HCT116 (cell line): ENCODE measurements around the gene NCKAP5. TPM values are rescaled to one million over a fixed set of nuclear protein-coding genes. Genes with fewer than 3 reads are reported as not detected.

Experiments
- ATAC-seq: fragments of 200-7000 bp; cut with Tn5 transposase; 2 replicates; pipeline ENCODE4 v1.9.1; 2020; ENCODE audit warnings: mild to moderate bottlenecking, moderate library complexity
- BruUV-seq: library from RNA; stranded (reverse); fragments of 400-500 nt; replicated peaks from 2 replicates; lab custom pipeline; 2021; lab: Mats Ljungman, UMichigan
- CTCF ChIA-PET: fragments of 300-600 bp; sonication (Branson Sonifier 250); formaldehyde crosslinking; loops from one replicate; lab custom pipeline; 2021; ENCODE audit warnings: antibody characterized with exemption; lab: Charles Lee
- POLR2A ChIA-PET: fragments of 300-600, 350-600 bp; sonication (Branson Sonifier 250); formaldehyde crosslinking; loops from one replicate; lab custom pipeline; 2021; ENCODE audit warnings: antibody characterized with exemption; lab: Charles Lee
- RAD21 ChIA-PET, 2 experiments: fragments of 300-600 bp; sonication (Branson Sonifier 250); formaldehyde crosslinking; loops; one replicate each; lab custom pipeline; 2023; ENCODE audit warnings: low total read pairs in 2 of 2; ENCODE audit not compliant: uncharacterized antibody in 2 of 2, unreplicated experiment in 2 of 2, low non-redundant PET in 1 of 2; lab: Charles Lee
- DNase-seq: peaks from one replicate; pipeline ENCODE4 v3.0.0-alpha.2; 2010; ENCODE audit warnings: low read depth, low spot score
- H2AFZ ChIP-seq: fragments of 200-600 bp; shearing (Covaris generic), sonication (generic); 2 replicates; pipeline ENCODE4 v1.6.1; 2017; ENCODE audit warnings: low read depth, mixed run types, mixed read lengths, antibody characterized with exemption, low read length; ENCODE audit not compliant: poor library complexity, severe bottlenecking
- H3K27ac ChIP-seq: 2 replicates; pipeline ENCODE4 v1.5.1; 2012; ENCODE audit warnings: low read depth, low read length
- H3K27me3 ChIP-seq: fragments of 200-600 bp; sonication (generic); 2 replicates; pipeline ENCODE4 v1.6.1; 2016; ENCODE audit warnings: mixed run types, low read length, mixed read lengths; ENCODE audit not compliant: insufficient read depth
- H3K36me3 ChIP-seq, 2 experiments: fragments of 200-500 bp in 1 of 2; fragments of 200-600 bp in 1 of 2; sonication (Bioruptor generic) in 1 of 2; sonication (generic) in 1 of 2; 2 replicates each; pipeline versions ENCODE4 v1.5.1 to v1.6.1; 2014 to 2016; ENCODE audit warnings: low read length in 2 of 2, inconsistent platforms in 1 of 2, mixed read lengths in 1 of 2, mixed run types in 1 of 2; ENCODE audit not compliant: insufficient read depth in 2 of 2, control insufficient read depth in 1 of 2
- H3K4me1 ChIP-seq, 2 experiments: fragments of 200-600 bp in 1 of 2; sonication (generic) in 1 of 2; 2 replicates each; pipeline versions ENCODE4 v1.5.1 to v1.6.1; 2012 to 2017; ENCODE audit warnings: low read length in 2 of 2, inconsistent platforms in 1 of 2, mild to moderate bottlenecking in 1 of 2, mixed read lengths in 1 of 2, mixed run types in 1 of 2, moderate library complexity in 1 of 2; ENCODE audit not compliant: insufficient read depth in 2 of 2, control insufficient read depth in 1 of 2
- H3K4me2 ChIP-seq: fragments of 200-600 bp; sonication (generic); 2 replicates; pipeline ENCODE4 v1.6.1; 2017; ENCODE audit warnings: mixed run types, low read length, mixed read lengths
- H3K4me3 ChIP-seq, 2 experiments: fragments of 200-600 bp in 1 of 2; sonication (generic) in 1 of 2; replicated peaks in 1 of 2; 2 replicates each; pipeline ENCODE4 v1.5.1; 2011 to 2016; ENCODE audit warnings: low read length in 2 of 2, control low read depth in 1 of 2, low read depth in 1 of 2, mild to moderate bottlenecking in 1 of 2, mixed read lengths in 1 of 2, mixed run types in 1 of 2
- H3K79me2 ChIP-seq: fragments of 200-600 bp; sonication (generic); 2 replicates; pipeline ENCODE4 v1.6.1; 2017; ENCODE audit warnings: mild to moderate bottlenecking, mixed run types, low read length, moderate library complexity, mixed read lengths; ENCODE audit not compliant: insufficient read depth
- H3K9ac ChIP-seq: fragments of 200-600 bp; sonication (generic); 2 replicates; pipeline ENCODE4 v1.6.1; 2016; ENCODE audit warnings: low read length, mixed read lengths
- H3K9me2 ChIP-seq: fragments of 200-600 bp; sonication (generic), shearing (Covaris generic); 2 replicates; pipeline ENCODE4 v1.6.1; 2017; ENCODE audit warnings: mixed run types, mild to moderate bottlenecking, moderate library complexity; ENCODE audit not compliant: insufficient read depth
- H3K9me3 ChIP-seq, 2 experiments: fragments of 200-500 bp in 1 of 2; fragments of 200-600 bp in 1 of 2; sonication (Bioruptor generic) in 1 of 2; sonication (generic) in 1 of 2; 2 replicates each; pipeline ENCODE4 v1.6.1; 2014 to 2017; ENCODE audit warnings: low read length in 2 of 2, mixed read lengths in 2 of 2, inconsistent platforms in 1 of 2, low read depth in 1 of 2, mild to moderate bottlenecking in 1 of 2, mixed run types in 1 of 2, moderate library complexity in 1 of 2; ENCODE audit not compliant: control insufficient read depth in 1 of 2, insufficient read depth in 1 of 2
- H4K20me1 ChIP-seq: fragments of 200-600 bp; sonication (generic), shearing (Covaris generic); 2 replicates; pipeline ENCODE4 v1.6.1; 2017; ENCODE audit warnings: mixed run types, mild to moderate bottlenecking, moderate library complexity; ENCODE audit not compliant: insufficient read depth
- CBX3 ChIP-seq: IDR thresholded peaks from 2 replicates; pipeline ENCODE4 v1.6.1; 2012; ENCODE audit warnings: low read depth
- CEBPB ChIP-seq: IDR thresholded peaks from 2 replicates; pipeline ENCODE4 v1.6.1; 2012; ENCODE audit warnings: low read depth
- EGR1 ChIP-seq: IDR thresholded peaks from 2 replicates; pipeline ENCODE4 v1.6.1; 2012; ENCODE audit warnings: low read depth
- ELF1 ChIP-seq: IDR thresholded peaks from 2 replicates; pipeline ENCODE4 v1.6.1; 2012; ENCODE audit warnings: low read depth, borderline replicate concordance
- EZH2 ChIP-seq: fragments of 200-600 bp; sonication (generic); IDR thresholded peaks from 2 replicates; pipeline ENCODE4 v1.6.1; 2017; ENCODE audit warnings: antibody characterized with exemption, mixed run types
- EZH2phosphoT487 ChIP-seq: fragments of 200-600 bp; IDR thresholded peaks from 2 replicates; pipeline ENCODE4 v1.6.1; 2018; ENCODE audit warnings: antibody characterized with exemption, borderline replicate concordance
- FOSL1 ChIP-seq: IDR thresholded peaks from 2 replicates; pipeline ENCODE4 v1.6.1; 2012; ENCODE audit warnings: low read depth
- POLR2A ChIP-seq: IDR thresholded peaks from 2 replicates; pipeline ENCODE4 v1.7.0; 2011; ENCODE audit warnings: borderline replicate concordance; ENCODE audit not compliant: insufficient read depth, insufficient read length; ENCODE audit errors: extremely low read depth
- RAD21 ChIP-seq: IDR thresholded peaks from 2 replicates; pipeline ENCODE4 v1.6.1; 2012; ENCODE audit warnings: low read depth, mild to moderate bottlenecking
- SIN3A ChIP-seq: IDR thresholded peaks from 2 replicates; pipeline ENCODE4 v1.6.1; 2012; ENCODE audit warnings: low read depth
- SP1 ChIP-seq: IDR thresholded peaks from 2 replicates; pipeline ENCODE4 v1.6.1; 2012; ENCODE audit warnings: low read depth
- SRF ChIP-seq: IDR thresholded peaks from 2 replicates; pipeline ENCODE4 v1.6.1; 2012; ENCODE audit warnings: low read depth
- TCF7L2 ChIP-seq: IDR thresholded peaks from 2 replicates; pipeline ENCODE4 v1.7.0; 2011; ENCODE audit warnings: borderline replicate concordance, inconsistent platforms; ENCODE audit not compliant: insufficient read depth, insufficient read length; ENCODE audit errors: extremely low read depth
- YY1 ChIP-seq: IDR thresholded peaks from 2 replicates; pipeline ENCODE4 v1.6.1; 2011; ENCODE audit warnings: low read length, low read depth, moderate library complexity, mild to moderate bottlenecking; ENCODE audit not compliant: insufficient replicate concordance; ENCODE audit errors: extremely low read depth
- intact Hi-C: fragments of 100-400 bp; cut with micrococcal nuclease; formaldehyde crosslinking; loops from 2 replicates; pipeline ENCODE4 v1.10.0; 2022
- total RNA-seq: library from RNA; stranded (reverse); gene quantifications from one replicate; pipeline ENCODE4 v1.2.1, GENCODE V29; 2021; ENCODE audit not compliant: unreplicated experiment
- TF ChIP-seq, protein P1 (sequence below): IDR thresholded peaks from 2 replicates; pipeline ENCODE4 v1.6.1; 2011; ENCODE audit warnings: mild to moderate bottlenecking, low read length, moderate library complexity; ENCODE audit not compliant: insufficient replicate concordance; ENCODE audit errors: extremely low read depth
- TF ChIP-seq, protein P2 (sequence below), 3 experiments: fragments of 200-600 bp in 1 of 3; sonication (generic) in 1 of 3; IDR thresholded peaks in 2 of 3; conservative IDR thresholded peaks in 1 of 3; 2 replicates each; pipeline ENCODE4 v1.5.1; 2012 to 2017; ENCODE audit warnings: low read depth in 2 of 3, low read length in 2 of 3, antibody characterized with exemption in 1 of 3, borderline replicate concordance in 1 of 3, control low read depth in 1 of 3, mild to moderate bottlenecking in 1 of 3, mixed read lengths in 1 of 3, mixed run types in 1 of 3, moderate library complexity in 1 of 3; ENCODE audit not compliant: insufficient read depth in 1 of 3

Gene NCKAP5
- total RNA-seq, 1 experiment from 2014 or later = 0.30 TPM

DNA sequence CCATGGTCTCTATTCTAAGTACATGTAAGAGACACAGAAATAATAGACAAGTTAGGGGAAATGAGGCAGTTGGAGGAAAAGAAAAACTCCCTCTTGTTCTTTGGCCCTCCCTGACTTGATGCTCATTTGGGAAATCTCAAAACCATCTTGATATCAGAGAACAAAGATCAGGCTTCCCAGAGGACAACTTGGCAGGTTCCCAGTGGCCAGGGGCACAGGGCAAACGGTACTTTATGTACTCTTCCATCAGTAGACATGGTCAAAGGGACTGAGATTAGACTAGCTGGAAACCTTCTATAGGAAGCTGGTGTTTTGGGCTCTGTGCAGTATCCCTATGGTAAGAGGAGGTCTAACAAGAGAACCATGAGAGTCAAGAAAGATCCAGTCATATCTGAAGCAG lies 56.6 kb downstream of the NCKAP5 start:
- no peak overlapping the region for H3K4me3 ChIP-seq
- ChIA-PET POLR2A (no interaction called here), CTCF (no interaction called here), RAD21 (no interaction called here)
- H3K79me2 ChIP-seq = no peaks in the 10 kb centered on the region
- H3K4me2 ChIP-seq = no peak overlapping the region
- H3K27me3 ChIP-seq = no peaks in the 10 kb centered on the region
- H3K9ac ChIP-seq = no peak overlapping the region
- H3K36me3 ChIP-seq = no peaks in the 10 kb centered on the region
- DNase-seq (no peak), ATAC-seq (no peak)
- intact Hi-C loops = no loop called here
- H3K27ac ChIP-seq = no peak overlapping the region
- H3K4me1 ChIP-seq = no peaks in the 10 kb centered on the region
- H3K9me2 ChIP-seq = no peaks in the 10 kb centered on the region
- TF ChIP-seq EGR1 (no peak), EZH2 (no peak), YY1 (no peak), TCF7L2 (no peak), SIN3A (no peak), RAD21 (no peak), SRF (no peak), ELF1 (no peak), FOSL1 (no peak), EZH2phosphoT487 (no peak), CEBPB (no peak), SP1 (no peak), POLR2A (no peak), CBX3 (no peak)
- TF ChIP-seq, protein P1, sequence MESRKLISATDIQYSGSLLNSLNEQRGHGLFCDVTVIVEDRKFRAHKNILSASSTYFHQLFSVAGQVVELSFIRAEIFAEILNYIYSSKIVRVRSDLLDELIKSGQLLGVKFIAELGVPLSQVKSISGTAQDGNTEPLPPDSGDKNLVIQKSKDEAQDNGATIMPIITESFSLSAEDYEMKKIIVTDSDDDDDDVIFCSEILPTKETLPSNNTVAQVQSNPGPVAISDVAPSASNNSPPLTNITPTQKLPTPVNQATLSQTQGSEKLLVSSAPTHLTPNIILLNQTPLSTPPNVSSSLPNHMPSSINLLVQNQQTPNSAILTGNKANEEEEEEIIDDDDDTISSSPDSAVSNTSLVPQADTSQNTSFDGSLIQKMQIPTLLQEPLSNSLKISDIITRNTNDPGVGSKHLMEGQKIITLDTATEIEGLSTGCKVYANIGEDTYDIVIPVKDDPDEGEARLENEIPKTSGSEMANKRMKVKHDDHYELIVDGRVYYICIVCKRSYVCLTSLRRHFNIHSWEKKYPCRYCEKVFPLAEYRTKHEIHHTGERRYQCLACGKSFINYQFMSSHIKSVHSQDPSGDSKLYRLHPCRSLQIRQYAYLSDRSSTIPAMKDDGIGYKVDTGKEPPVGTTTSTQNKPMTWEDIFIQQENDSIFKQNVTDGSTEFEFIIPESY = no peak
- TF ChIP-seq, protein P2, sequence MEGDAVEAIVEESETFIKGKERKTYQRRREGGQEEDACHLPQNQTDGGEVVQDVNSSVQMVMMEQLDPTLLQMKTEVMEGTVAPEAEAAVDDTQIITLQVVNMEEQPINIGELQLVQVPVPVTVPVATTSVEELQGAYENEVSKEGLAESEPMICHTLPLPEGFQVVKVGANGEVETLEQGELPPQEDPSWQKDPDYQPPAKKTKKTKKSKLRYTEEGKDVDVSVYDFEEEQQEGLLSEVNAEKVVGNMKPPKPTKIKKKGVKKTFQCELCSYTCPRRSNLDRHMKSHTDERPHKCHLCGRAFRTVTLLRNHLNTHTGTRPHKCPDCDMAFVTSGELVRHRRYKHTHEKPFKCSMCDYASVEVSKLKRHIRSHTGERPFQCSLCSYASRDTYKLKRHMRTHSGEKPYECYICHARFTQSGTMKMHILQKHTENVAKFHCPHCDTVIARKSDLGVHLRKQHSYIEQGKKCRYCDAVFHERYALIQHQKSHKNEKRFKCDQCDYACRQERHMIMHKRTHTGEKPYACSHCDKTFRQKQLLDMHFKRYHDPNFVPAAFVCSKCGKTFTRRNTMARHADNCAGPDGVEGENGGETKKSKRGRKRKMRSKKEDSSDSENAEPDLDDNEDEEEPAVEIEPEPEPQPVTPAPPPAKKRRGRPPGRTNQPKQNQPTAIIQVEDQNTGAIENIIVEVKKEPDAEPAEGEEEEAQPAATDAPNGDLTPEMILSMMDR (IDR thresholded peaks at IDR 0.05 in 2 of 3, conservative IDR thresholded peaks at IDR 0.05 in 1 of 3; ENCODE audit: borderline replicate concordance in 1 of 3, insufficient read depth in 1 of 3, low read depth in 2 of 3, low read length in 2 of 3) = no peak
- no peak overlapping the region for H2AFZ ChIP-seq
- no TSS peak for BruUV-seq
- H3K9me3 ChIP-seq = no peaks in the 10 kb centered on the region
- H4K20me1 ChIP-seq = no peaks in the 10 kb centered on the region
